ENCODE measurements around the gene CD99.

The CD99 gene

DNA sequence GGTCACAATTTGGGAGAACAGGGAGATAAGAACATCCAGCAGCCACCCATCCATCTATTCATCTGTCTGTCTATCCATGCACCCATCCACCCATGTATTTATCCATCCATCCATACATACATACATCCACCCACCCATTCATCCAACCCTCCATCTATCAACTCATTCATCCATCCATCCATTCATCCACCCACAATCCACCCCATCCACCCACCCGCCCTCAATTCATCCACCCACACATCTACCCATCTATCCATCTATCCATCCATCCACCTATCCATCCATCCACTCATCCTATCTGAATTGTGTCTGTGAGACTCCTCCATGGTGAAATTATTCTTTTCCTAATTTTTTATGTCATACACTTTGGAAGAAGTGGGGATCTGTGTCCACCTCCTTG is 6.8 kb upstream of the CD99 start:
- H3K27me3 ChIP-seq (ENCODE audit: insufficient read depth, low read length), result no peaks in the 10 kb centered on the region
- H4K20me1 ChIP-seq (ENCODE audit: insufficient read depth, low read length), result no peaks in the 10 kb centered on the region
- no peak overlapping the region for H3K4me3 ChIP-seq (ENCODE audit: low read depth, low read length, poor library complexity, severe bottlenecking)
- H3K9me2 ChIP-seq (ENCODE audit: low read depth, low read length), result no peaks in the 10 kb centered on the region
- no peak overlapping the region for H3K27ac ChIP-seq (ENCODE audit: low read depth, low read length, poor library complexity, severe bottlenecking)
- no peaks in the 10 kb centered on the region for H3K4me1 ChIP-seq (ENCODE audit: insufficient read depth, low read length, severe bottlenecking)
- H2AFZ ChIP-seq (ENCODE audit: low read length), result no peak overlapping the region
- no peak for TF ChIP-seq EZH2 (IDR thresholded peaks at IDR 0.05; ENCODE audit: borderline replicate concordance, low read length)
- TF ChIP-seq, protein P1, sequence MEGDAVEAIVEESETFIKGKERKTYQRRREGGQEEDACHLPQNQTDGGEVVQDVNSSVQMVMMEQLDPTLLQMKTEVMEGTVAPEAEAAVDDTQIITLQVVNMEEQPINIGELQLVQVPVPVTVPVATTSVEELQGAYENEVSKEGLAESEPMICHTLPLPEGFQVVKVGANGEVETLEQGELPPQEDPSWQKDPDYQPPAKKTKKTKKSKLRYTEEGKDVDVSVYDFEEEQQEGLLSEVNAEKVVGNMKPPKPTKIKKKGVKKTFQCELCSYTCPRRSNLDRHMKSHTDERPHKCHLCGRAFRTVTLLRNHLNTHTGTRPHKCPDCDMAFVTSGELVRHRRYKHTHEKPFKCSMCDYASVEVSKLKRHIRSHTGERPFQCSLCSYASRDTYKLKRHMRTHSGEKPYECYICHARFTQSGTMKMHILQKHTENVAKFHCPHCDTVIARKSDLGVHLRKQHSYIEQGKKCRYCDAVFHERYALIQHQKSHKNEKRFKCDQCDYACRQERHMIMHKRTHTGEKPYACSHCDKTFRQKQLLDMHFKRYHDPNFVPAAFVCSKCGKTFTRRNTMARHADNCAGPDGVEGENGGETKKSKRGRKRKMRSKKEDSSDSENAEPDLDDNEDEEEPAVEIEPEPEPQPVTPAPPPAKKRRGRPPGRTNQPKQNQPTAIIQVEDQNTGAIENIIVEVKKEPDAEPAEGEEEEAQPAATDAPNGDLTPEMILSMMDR (IDR thresholded peaks at IDR 0.05; ENCODE audit: low read length), result no peak
- no peaks in the 10 kb centered on the region for H3K79me2 ChIP-seq (ENCODE audit: insufficient read depth, low read length)
- no peak overlapping the region for H3K4me2 ChIP-seq (ENCODE audit: low read length)
- H3K36me3 ChIP-seq (ENCODE audit: insufficient read depth, low read length), result no peaks in the 10 kb centered on the region
- H3K9ac ChIP-seq (ENCODE audit: low read length), result no peak overlapping the region
- H3K9me3 ChIP-seq (ENCODE audit: low read length), result no peaks in the 10 kb centered on the region
- H3F3A ChIP-seq (ENCODE audit: insufficient read depth, low read length), result no peaks in the 10 kb centered on the region

DNA sequence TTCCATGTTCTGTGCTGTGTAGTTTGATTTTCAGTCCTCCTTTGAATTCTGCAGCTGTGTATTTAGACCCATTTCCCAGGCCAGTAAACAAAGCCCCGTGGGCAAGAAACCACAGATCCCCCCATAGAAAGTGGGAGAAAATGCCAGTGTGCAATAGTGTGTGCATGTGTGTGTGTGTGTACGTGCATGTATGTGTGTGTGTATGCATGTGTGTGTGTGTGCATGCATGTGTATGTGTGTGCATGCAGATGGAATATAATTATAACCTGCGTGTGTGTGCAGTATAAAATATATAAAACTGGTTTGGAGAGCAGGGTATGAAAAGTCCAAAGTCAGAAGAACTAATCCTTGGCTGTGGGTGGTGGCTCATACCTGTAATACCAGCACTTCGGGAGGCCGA is 5.2 kb upstream of the CD99 start:
- H3K27ac ChIP-seq (ENCODE audit: low read depth, low read length, poor library complexity, severe bottlenecking), result no peak overlapping the region
- TF ChIP-seq EZH2 (IDR thresholded peaks at IDR 0.05; ENCODE audit: borderline replicate concordance, low read length), result no peak
- TF ChIP-seq, protein P1 (IDR thresholded peaks at IDR 0.05; ENCODE audit: low read length), result no peak

DNA sequence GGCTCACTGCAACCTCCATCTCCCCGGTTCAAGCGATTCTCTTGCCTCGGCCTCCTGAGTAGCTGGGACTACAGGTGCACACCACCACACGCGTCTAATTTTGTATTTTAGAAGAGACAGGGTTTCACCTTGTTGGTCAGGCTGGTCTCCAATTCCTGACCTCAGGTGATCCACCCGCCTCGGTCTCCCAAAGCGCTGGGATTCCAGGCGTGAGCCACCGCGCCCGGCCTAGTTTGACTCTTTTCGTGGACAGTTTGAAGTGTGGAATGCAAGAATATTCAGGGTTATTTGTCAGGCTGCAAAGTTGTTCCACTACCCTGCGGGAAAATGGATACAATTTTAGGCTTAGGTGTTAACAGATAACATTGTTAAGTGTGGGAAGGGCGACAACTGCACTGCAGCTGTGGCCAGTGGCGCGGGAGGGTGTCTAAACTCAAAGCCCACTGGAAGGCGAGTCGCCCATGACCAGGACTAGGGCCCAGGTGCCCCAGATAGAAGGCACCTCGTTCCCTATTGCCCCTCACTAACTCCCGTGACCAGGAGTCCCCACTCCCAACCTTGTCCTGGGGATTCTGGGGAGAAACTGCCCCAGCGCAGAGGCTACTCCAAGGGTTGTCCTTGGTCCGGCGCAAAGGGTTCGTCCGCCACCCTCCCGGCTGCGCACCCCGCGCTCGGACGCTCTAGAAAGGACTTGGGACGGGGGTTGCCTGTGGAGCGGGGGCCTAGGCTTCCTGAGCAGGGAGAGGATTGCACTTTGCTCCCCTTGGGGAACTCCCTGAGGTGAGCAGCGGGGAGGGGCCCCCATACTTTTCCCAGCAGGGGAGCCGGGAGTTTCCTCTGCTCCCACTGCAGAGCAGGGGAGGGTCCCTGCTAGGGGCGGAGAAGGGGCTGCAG is 1.1 kb upstream of the CD99 start:
- no peaks in the 10 kb centered on the region for H4K20me1 ChIP-seq (ENCODE audit: insufficient read depth, low read length)
- no peaks in the 10 kb centered on the region for H3K79me2 ChIP-seq (ENCODE audit: insufficient read depth, low read length)
- H3K36me3 ChIP-seq (ENCODE audit: insufficient read depth, low read length), result no peaks in the 10 kb centered on the region
- H3K4me3 ChIP-seq (ENCODE audit: low read depth, low read length, poor library complexity, severe bottlenecking), result peak overlapping the region; percentile 77
- H3K9me3 ChIP-seq (ENCODE audit: low read length), result no peaks in the 10 kb centered on the region
- peak overlapping the region; percentile 68; the same call in 1 of the 2 replicates for H3K4me2 ChIP-seq (ENCODE audit: low read length)
- no peaks in the 10 kb centered on the region for H3K9me2 ChIP-seq (ENCODE audit: low read depth, low read length)
- no peak overlapping the region for H3K27ac ChIP-seq (ENCODE audit: low read depth, low read length, poor library complexity, severe bottlenecking)
- peaks cover 24% of the 10 kb centered on the region for H3K4me1 ChIP-seq (ENCODE audit: insufficient read depth, low read length, severe bottlenecking)
- H3F3A ChIP-seq (ENCODE audit: insufficient read depth, low read length), result no peaks in the 10 kb centered on the region
- no peak overlapping the region for H2AFZ ChIP-seq (ENCODE audit: low read length)
- H3K27me3 ChIP-seq (ENCODE audit: insufficient read depth, low read length), result no peaks in the 10 kb centered on the region
- no peak overlapping the region for H3K9ac ChIP-seq (ENCODE audit: low read length)
- no peak for TF ChIP-seq EZH2 (IDR thresholded peaks at IDR 0.05; ENCODE audit: borderline replicate concordance, low read length)
- TF ChIP-seq, protein P1 (IDR thresholded peaks at IDR 0.05; ENCODE audit: low read length), result no peak

More for the DNA sequence above, 5.2 kb upstream of the CD99 start:
- Histone ChIP-seq H3K4me3 (ENCODE audit: low read depth, low read length, poor library complexity, severe bottlenecking) (no peak overlapping the region), H3K36me3 (ENCODE audit: insufficient read depth, low read length) (no peaks in the 10 kb centered on the region), H3K4me2 (ENCODE audit: low read length) (no peak overlapping the region), H2AFZ (ENCODE audit: low read length) (no peak overlapping the region), H3F3A (ENCODE audit: insufficient read depth, low read length) (no peaks in the 10 kb centered on the region), H4K20me1 (ENCODE audit: insufficient read depth, low read length) (no peaks in the 10 kb centered on the region), H3K9ac (ENCODE audit: low read length) (no peak overlapping the region), H3K9me3 (ENCODE audit: low read length) (no peaks in the 10 kb centered on the region), H3K9me2 (ENCODE audit: low read depth, low read length) (no peaks in the 10 kb centered on the region), H3K27me3 (ENCODE audit: insufficient read depth, low read length) (no peaks in the 10 kb centered on the region), H3K79me2 (ENCODE audit: insufficient read depth, low read length) (no peaks in the 10 kb centered on the region), H3K4me1 (ENCODE audit: insufficient read depth, low read length, severe bottlenecking) (no peaks in the 10 kb centered on the region)
